Tibial nerve (tissue), 4 donors: ENCODE data around the gene CCR5.

Experiments used
- CTCF ChIP-seq, 5 experiments: fragments of 200-600 bp in 3 of 5; fragments of 450-650 bp in 2 of 5; sonication (generic) in 3 of 5; IDR thresholded peaks; one replicate each; pipeline ENCODE4 v1.5.1; 2016 to 2019; ENCODE audit warnings: antibody characterized with exemption in 5 of 5, mild to moderate bottlenecking in 3 of 5, moderate library complexity in 2 of 5
- EP300 ChIP-seq, 2 donors: sonication (generic); formaldehyde crosslinking; IDR thresholded peaks; one replicate each; pipeline ENCODE4 v1.6.1; 2017; ENCODE audit warnings: antibody characterized with exemption in 2 of 2, mild to moderate bottlenecking in 1 of 2
- POLR2A ChIP-seq, 2 donors: fragments of 450-650 bp; IDR thresholded peaks; one replicate each; pipeline ENCODE4 v1.6.1; 2017; ENCODE audit warnings: antibody characterized with exemption in 2 of 2, mild to moderate bottlenecking in 2 of 2, moderate library complexity in 2 of 2

DNA sequence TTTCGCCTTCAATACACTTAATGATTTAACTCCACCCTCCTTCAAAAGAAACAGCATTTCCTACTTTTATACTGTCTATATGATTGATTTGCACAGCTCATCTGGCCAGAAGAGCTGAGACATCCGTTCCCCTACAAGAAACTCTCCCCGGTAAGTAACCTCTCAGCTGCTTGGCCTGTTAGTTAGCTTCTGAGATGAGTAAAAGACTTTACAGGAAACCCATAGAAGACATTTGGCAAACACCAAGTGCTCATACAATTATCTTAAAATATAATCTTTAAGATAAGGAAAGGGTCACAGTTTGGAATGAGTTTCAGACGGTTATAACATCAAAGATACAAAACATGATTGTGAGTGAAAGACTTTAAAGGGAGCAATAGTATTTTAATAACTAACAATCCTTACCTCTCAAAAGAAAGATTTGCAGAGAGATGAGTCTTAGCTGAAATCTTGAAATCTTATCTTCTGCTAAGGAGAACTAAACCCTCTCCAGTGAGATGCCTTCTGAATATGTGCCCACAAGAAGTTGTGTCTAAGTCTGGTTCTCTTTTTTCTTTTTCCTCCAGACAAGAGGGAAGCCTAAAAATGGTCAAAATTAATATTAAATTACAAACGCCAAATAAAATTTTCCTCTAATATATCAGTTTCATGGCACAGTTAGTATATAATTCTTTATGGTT, at the start of gene CCR5:
- TF ChIP-seq POLR2A (IDR thresholded peaks at IDR 0.05) = no peak
- no peak for TF ChIP-seq EP300 (IDR thresholded peaks at IDR 0.05)
- TF ChIP-seq CTCF (IDR thresholded peaks at IDR 0.05) = no peak
